Left renal pelvis (tissue), 4 donors: Measurements from ENCODE around the gene SORL1. TPM values are rescaled to one million over a fixed set of nuclear protein-coding genes. Genes with fewer than 3 reads are reported as not detected.
"Not testable (repeated sequence)": the region's sequence is repeated elsewhere in the genome, so short reads cannot be mapped to it uniquely, and the experiment has no call there.

Experiments used
- DNase-seq, 4 donors: peaks; one replicate each; pipeline ENCODE4 v3.0.0-alpha.2; 2013; ENCODE audit warnings: low read depth in 4 of 4, low spot score in 3 of 4
- polyA plus RNA-seq, 4 donors: library from polyadenylated mRNA; unstranded; fragments of 120-200 nt; gene quantifications; one replicate each; pipeline ENCODE4 v1.2.1, GENCODE V29; 2013; ENCODE audit not compliant: insufficient read length in 4 of 4

SORL1 gene
- polyA plus RNA-seq, 4 donors: 3.6 to 57.3 (median 37.8) TPM

DNA sequence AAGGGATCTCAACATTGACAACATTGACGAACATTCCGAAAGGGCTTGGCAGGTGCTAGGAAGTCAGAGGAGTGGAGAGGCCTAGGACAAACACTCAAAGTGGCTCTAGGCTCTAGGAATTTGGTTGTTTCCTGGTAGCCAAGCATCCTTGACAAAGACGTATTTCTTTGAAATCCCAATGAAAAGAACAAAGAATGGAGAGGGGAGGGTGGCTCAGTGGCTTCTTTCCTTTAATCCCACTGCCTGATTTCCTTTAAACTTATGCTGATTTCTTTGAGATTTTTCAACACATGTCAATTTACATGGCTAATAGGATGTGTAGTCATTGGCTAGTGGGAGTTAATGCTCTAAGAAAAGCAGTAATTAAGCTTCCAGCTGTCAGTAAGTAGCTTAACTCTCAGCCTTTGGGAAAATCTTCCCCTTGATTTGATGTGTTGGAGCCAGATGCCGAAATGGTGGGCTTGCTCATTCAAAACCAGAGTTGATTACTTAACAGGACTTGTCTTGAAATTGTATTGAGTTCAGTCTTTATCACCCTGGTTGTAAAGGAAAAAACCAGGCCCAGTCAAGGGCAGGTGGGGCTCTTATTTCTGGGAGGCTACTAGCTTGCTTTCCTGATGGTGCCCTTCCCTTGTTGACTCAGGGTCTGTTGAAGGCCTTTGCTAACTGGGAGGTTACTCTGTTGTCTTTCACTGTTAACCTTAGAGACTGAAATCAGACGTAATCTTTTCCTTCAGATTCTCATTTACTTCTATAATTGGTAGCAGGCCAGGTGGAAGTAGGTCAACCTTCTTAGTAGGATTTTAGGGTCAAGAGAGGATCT is 45.3 kb downstream of the SORL1 start:
- DNase-seq: no peak

DNA sequence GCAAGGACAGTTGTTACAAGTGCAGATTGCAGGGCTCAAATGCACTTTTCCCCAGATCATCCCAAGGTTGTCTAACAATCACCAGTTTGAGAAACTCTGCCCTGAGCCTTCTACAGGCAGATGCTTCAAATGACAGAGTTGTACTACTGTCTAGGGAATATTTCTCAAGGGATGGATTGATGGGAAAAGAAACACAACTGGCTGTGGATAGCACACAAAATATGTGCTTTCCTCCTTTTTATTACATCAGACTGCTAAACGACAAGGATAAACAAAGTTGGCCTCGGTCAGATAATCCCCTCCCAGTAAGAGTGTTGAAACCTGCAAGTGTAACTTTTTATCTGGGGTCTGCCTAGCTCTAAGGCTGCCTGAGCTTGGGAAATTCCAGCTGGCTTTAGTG is 47.3 kb downstream of the SORL1 start:
- no peak for DNase-seq

DNA sequence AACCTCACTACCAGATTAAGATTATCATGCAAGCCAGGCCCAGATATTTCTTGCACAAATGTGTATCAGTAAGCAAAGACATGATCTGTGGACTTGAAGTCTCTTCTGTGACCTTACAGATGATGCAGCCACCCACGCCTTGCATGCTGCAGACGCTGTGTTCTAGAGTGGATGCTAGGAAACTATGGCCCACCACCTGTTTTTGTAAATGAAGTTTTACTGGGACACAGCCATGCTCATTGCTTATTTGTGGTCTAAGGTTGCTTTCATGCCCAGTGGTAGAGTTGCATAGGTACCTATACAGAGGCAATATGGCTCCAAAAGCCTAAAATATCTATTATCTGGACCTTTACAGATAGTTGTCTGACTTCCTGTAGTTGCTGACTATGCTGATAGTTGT is 48.2 kb downstream of the SORL1 start:
- no peak for DNase-seq

DNA sequence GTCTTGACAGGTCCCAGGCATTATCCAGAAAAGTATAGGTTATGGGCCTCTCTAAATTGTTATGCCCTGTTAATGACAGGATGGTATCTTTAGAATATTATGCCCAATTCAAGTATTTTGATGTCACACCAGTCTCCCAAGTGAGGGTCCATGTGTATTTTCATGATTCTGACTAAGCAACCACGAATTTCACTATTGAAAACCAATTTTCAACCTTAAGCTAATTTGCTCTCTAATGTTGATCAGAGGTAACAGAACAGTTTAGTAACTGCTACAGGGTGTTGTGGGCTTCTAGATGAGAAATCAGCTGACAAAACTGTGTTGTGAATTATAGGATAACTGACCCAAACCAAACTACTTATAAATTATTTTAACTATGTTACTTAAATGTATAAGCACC is 48.6 kb downstream of the SORL1 start:
- no peak for DNase-seq

DNA sequence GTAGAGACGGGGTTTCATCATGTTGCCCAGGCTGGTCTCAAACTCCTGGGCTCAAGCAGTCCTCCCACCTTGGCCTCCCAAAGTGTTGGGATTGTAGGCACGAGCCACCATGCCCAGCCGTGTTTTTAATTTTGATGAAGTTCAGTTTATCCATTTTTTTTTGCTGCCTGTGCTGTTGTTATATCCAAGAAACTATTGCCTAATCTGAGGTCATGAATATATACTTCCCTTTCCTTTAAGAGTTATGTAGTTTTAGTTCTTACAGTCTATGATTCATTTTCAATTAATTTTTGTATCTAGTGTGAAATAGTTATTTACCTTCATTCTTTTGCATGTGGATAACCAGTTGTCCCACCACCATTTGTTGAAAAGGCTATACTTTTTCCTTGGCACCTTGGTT is 50.9 kb downstream of the SORL1 start:
- no peak for DNase-seq

DNA sequence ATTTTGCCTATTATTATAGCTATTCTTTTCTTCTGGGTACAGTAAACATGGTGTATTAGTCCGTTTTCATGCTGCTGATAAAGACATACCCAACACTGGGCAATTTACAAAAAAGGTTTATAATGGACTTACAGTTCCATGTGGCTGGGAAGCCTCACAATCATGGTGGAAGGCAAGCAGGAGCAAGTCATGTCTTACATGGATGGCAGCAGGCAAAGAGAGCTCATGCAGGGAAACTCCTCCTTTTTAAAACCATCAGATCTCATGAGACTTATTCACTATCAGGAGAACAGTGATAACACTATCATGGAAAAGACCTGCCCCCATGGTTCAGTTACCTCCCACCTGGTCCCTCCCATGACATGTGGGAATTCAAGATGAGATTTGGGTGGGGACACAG is 54.1 kb downstream of the SORL1 start:
- not testable (repeated sequence) for DNase-seq

DNA sequence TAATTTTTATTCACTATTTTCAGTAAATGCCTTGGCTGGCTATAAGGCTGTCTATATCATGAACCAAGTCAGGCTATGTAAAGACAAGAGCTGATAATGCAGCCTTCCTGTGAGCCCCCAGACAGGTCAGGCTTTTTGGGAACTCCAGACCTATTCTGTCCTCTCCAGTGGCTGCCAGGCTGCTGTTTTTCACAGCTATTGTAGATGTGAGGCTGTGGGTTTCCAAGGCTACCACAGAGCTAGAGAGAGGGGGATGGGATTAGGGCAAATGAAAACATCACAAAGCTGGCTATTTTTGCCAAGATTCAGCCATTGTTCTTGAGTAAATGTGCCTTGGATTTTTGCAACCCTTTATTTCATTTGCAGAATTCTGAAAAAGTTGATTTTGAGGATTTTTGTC is 56.3 kb downstream of the SORL1 start:
- no peak for DNase-seq

DNA sequence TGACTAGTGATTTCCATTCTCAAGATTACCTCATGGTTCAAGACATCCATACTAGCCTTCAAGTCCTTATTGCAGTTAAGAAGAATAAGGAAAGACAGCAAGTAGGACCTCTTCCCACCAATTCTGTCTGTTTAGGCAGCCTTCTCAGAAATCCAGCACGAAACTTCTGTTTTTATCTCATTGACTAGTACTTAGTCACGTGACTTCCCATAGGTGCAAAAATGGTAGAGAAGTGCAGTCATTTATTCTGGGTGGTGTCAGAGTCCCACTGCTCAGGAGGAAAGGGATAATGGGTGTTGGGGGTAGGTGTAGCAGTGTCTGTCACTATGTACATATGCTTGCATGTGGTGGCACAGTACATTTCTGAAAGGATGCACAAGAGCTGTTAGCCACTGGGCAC is 58.3 kb downstream of the SORL1 start:
- DNase-seq: no peak

DNA sequence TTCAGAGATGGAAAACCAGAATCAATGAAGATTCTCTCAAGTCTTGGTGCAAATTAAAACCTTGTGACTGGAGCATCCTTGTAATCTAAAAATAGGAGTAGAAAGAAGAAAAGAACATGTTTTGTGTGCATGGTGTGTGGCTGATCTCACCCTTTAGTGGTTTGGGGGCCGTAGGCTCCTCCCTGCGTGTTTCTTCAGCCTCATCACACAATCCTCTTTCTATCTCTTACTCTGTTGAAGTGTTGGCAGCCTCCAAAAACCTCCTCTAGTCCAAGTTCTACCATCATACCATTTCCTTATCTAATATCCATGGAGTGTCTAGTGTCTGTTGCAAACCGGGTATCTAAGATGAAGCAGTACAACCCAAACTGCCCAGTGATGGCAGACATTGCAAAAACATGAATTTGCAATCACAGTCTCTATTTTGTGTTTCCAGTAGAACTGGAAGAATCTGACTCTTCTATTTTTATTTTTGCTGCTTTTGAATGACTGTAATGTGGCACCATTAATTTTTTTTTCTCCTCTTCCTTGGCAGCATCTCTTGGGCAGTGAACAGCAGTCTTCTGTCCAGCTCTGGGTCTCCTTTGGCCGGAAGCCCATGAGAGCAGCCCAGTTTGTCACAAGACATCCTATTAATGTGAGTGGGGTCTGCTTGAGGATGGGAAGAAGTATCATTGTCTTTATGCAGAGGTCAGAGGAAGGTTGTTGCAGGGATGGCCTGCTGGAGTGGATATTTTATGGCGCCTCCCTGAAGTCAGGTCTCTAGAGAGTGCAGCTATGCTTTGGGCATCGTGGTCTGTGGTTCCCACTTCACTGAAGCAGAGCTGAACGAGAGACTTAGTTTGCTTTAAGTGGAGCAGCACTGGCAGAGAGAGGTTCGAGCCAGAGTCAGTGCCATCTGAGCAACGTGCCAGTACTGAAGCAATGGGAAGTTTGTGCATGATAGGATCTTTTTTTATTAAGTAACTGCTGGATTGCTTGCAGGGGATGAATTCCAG is 60.7 kb downstream of the SORL1 start:
- no peak for DNase-seq

DNA sequence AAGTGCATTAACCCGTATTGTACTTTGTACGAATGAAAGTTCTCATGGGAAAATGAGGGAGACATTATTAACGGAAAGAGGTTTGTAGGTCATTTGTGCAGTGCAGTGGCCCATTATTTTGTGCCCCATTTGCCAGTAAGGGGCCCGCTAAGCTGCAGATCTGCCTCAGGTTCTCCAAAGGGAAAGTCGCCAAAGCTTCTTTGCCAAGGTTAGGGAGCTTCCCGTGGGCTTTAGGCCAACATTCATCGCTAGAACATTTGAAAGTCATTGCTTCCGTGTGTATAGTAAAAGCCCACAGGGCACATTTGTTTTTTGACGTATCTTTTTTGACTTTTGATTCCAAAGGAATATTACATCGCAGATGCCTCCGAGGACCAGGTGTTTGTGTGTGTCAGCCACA is 61.7 kb downstream of the SORL1 start:
- DNase-seq: no peak

DNA sequence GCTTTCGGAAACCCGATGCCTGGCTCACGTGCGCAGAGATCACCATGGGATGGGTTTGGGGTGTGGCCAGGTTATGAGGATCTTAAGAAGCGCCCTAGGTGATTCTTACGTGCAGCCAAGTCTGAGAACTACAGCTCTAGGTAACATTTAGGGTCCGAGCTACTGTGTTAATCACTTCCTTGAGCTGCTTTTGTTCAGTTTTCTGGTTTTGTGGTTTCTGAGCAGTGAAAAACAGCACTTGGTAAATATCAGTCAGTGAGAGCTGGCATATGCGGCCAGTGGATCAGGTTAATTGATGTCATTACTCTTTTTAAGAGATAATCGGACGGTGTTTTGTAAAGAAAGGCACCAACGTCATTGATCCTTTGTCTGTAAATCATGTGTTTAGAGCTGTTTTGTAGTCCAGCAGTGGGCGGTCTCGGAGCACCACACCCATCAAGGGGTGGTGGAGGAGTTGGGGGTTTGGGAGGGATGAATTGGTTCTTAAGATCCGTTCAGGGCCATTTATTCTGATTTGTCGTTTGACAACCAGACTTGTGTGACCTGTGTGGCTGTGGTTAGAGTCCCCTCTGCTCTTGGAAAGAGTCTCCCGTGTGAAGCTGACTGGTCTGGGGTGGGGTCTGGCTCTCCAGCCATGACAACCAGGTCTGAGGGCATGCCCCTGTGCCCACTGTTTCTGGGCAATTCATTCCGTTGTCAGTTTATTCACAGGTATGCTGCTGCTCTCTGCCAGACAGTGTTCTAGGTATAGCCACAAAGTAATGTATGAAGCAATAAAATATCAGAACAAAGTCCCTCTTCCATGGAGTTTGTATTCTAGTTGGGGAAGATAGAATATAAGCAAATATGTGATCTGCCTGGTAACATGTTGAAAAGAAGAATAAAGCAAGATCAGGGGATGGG is 62.6 kb downstream of the SORL1 start:
- DNase-seq: no peak

DNA sequence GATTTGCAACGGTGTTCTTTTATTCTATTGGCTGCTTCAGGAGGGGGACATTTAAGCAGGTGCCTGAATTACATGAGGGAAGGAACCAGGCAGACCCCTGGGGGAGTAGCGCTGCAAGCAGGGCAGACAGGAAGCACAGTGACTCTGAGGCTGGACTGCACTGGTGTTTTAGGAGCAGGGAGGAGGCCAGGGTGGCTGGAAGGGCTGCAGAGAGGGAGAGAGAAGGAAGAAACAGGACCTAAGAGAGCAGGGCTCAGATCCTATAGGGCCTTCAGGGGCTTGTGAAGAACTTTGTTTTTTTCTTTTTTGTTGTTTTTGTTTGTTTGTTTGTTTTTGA is 63.2 kb downstream of the SORL1 start:
- DNase-seq: no peak

DNA sequence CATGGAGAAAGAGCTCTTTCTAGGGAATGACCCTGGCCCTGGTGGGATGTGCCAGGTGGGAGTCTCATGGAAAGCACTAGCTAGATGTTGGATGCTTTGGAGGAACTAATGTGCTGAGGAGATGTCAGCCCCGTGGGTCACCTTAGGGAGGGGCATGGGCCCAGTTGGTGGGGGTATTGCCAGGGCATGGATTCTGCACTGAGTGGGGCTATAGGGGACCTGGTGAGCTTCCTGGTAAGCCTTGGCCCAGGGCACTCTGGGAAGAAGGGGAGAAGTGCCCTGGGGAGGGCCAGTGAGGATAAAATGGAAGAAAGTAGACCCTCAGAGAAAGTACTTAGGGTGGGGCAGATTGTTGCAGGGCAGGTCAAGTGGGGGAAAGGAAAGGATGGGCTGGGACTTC is 65.9 kb downstream of the SORL1 start:
- DNase-seq: no peak

DNA sequence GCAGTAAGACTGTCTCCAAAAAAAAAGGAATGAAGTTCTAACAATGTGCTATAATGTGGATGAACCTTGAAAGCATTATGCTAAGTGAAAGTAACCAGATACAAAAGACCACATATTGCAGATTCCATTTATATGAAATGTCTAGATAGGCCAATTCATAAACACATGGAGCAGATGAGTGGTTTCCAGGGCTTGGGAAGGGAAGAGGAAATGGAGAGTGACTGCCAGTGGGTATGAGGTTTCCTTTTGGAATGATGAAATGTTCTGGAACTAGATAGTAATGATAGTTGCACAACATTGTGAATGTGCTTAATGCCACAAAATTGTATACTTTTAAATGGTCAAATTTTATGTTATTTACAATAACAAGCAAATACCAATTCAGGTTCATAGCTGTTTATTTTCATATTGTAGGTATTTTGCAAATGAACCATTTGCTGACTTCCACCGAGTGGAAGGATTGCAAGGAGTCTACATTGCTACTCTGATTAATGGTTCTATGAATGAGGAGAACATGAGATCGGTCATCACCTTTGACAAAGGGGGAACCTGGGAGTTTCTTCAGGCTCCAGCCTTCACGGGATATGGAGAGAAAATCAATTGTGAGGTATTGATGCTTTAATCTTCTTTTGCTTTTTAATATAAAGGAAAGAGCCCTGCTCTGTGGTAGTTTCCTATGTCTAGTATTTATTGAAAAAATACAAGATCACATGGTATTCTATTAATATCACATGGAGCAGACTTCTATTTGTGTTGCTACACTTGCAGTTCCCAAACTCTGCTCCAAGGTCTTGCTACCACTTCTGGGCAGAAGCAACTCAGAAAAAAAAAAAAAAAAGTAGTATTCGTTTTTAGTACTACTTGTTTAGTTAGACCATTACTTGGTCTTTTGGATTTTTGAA is 68.4 kb downstream of the SORL1 start:
- DNase-seq: no peak

DNA sequence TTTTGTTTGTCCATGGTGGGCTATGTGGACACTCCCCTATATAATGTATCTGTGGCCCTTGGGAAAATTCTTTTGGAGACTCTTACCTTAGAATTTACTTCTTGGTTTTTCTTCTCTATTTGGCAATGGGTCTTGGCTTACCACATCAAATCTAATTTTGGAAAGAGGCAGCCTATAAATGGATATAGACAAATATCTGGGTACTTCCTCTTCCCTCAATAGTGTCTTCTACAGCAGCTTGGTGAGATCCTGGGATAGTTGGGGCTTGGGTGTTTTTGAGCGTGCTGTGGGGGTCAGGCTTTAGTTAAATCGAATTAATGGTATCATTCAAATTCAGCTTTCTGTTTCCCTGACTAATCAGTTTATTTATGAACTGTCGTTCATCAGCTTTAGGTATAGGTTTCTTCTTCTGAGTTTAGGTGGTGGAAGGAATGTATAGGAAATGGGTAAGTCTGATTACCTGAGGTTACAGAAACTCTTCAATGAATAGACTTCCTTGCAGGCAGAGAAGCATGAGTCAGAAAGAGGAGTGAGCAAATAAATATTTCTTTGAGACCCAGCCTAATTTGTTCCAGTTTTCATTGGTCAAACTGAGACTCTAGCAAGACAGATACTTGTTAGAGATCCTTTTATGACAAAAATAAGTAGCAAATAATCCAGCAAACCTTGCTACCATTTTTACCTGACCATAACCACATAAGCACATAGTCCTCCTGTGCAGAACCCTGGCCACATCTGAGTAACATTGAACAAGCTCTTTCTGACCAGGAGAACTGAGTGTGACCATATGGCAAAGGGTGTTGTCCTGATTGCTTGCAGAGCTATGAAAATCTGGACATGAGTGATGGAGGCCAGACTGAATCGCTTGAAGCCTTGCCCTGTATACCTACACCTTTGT is 69.3 kb downstream of the SORL1 start:
- DNase-seq: no peak

DNA sequence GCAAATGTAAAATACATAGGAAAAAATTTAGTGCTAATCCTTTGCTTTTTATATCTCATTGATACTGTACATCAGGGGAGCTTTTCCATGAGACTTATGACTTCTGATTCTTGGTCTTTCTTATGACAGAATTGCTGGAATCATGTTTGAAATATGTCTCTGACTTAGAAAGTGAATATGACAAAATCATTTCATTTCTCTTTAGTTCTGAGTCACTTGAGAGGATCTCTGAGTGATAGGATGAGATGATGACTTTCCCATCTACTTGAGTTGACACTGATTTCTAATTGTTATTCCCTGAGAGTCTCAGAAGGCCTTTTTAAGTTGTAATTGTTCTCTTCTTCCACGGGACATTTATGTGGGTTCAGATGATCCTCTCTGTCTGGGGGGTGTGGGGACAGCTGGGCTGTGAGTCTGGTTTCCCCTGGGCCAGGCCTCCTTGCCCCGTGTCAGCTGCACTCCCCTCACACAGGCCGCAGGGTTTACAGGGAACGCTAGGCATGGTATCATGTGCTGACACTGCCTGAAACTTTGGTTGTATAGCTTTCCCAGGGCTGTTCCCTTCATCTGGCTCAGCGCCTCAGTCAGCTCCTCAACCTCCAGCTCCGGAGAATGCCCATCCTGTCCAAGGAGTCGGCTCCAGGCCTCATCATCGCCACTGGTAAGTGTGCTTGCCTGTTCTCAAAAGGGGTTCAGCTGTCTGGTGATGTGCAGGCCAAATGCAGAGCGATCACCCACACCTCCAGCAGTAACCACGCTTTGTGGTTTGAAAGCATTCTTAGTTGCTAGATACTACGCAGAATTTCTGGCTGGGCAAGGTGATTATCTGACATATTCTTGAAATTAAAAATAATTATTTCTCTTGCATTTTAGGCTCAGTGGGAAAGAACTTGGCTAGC is 70.2 kb downstream of the SORL1 start:
- DNase-seq: no peak

DNA sequence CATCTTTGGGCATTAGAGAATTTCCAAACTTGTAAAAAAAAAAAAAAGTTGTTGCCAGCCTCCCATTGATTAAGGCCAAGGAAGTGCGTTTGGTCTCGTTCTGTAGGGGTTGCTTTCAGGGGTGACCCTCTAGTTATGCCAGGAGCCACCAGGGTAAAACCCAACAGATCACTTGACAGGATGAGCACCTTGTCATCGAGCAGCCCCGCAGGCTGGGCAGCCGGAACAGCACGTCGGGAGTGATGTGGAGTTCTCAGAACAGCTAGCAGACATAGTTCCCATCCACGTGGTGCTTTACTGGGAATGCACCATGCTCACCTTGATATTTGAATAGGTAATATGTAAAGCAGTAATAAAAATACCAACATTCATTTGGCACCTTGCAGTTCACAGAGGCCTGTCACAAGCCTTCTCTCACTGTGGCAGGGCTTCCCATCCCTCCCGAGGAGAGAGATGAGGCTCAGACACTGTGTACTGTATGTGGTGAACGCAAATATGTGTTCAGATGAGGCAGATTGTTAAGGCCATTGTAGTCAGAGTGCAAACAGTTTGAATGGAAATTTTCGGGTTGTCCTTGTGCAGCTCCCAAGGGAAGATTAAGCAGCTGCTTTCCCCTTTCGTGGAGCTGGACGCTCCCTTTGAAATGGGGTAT is 71.6 kb downstream of the SORL1 start:
- DNase-seq: no peak
